Measurements from ENCODE around the gene TBC1D14.

DNA sequence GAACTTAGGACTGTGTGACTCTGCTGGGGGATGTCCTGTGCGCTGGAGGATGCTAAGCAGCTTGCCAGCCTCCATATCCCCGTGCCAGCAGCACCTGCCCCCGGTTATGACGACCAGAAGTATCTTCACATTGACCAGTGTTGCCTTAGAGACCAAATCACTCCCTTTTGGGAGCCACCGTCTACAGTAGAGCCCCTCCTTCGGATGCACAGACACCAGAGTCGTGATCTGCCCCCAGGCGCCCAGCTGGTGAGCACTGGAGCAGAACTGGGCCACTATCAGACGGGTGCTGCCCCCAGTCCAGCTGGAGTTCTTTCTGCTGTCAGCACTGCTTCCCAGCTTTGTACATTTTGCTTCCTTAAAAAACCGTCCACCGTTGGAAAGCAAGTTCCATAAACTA, 103.5 kb downstream of the TBC1D14 start:
- TF ChIP-seq, protein P1, sequence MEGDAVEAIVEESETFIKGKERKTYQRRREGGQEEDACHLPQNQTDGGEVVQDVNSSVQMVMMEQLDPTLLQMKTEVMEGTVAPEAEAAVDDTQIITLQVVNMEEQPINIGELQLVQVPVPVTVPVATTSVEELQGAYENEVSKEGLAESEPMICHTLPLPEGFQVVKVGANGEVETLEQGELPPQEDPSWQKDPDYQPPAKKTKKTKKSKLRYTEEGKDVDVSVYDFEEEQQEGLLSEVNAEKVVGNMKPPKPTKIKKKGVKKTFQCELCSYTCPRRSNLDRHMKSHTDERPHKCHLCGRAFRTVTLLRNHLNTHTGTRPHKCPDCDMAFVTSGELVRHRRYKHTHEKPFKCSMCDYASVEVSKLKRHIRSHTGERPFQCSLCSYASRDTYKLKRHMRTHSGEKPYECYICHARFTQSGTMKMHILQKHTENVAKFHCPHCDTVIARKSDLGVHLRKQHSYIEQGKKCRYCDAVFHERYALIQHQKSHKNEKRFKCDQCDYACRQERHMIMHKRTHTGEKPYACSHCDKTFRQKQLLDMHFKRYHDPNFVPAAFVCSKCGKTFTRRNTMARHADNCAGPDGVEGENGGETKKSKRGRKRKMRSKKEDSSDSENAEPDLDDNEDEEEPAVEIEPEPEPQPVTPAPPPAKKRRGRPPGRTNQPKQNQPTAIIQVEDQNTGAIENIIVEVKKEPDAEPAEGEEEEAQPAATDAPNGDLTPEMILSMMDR (conservative IDR thresholded peaks at IDR 0.05; ENCODE audit: low read length) = no peak
- TF ChIP-seq EZH2phosphoT487 (IDR thresholded peaks at IDR 0.05; ENCODE audit: borderline replicate concordance) = no peak

Measured in Loucy (cell line).